Measurements from ENCODE around the gene YOD1. TPM values are rescaled to one million over a fixed set of nuclear protein-coding genes. Genes with fewer than 3 reads are reported as not detected.

Gene YOD1
- total RNA-seq, 3 donors from 2014 or later: 9.1 to 10.2 (median 9.9) TPM

DNA sequence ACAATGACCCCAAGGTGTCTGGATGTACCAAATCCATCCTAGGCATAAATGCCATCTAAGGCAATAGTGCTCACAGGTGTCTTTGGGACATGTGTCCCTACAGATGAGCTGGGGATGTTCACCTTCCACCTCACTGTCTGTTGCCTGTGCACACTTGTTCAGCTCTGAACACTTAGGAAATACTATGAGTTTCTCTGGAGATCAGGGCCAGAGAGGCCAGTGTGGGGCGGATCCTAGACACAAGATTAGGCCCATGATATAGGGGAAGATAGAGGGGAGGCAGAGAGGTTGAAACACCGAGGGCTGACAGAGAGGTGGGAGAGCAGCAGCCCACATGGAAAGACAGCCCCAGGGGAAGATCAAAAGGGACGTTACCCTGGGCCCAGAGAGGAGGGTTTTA, 44.1 kb downstream of the YOD1 start:
- no peak for ATAC-seq
- Mint-ChIP-seq H3K4me3 (no peak overlapping the region), H3K9me3 (no peaks in the 10 kb centered on the region), H3K27me3 (ENCODE audit: low read depth) (peaks cover 10% of the 10 kb centered on the region), H3K4me1 (ENCODE audit: low read depth) (peaks cover 2% of the 10 kb centered on the region), H3K36me3 (ENCODE audit: insufficient read depth) (no peaks in the 10 kb centered on the region)
- no peak for DNase-seq

DNA sequence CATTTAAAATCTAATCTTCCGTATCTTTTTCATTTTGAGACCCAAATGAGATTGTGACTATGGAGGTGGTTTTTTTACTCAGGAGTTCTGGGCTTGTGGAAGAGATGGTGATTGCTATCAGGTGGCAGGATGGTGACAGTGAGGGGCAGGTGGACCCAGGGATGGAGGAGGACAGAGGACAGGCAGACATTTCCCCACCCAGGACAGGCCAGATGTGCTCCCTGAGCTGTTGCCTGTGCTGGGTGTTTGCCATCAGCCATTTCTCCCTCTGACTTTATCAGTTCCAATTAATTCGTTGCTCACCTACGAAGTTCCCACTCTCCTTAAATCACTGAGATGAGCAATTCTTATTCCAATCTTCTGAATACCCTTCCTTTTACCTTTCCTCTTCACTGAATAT, 44.9 kb downstream of the YOD1 start:
- no peak for ATAC-seq
- no peak for DNase-seq
- no peaks in the 10 kb centered on the region for H3K9me3 Mint-ChIP-seq
- H3K36me3 Mint-ChIP-seq (ENCODE audit: insufficient read depth): no peaks in the 10 kb centered on the region
- H3K4me3 Mint-ChIP-seq: no peak overlapping the region
- H3K4me1 Mint-ChIP-seq (ENCODE audit: low read depth): peaks cover 2% of the 10 kb centered on the region
- peaks cover 8% of the 10 kb centered on the region for H3K27me3 Mint-ChIP-seq (ENCODE audit: low read depth)

DNA sequence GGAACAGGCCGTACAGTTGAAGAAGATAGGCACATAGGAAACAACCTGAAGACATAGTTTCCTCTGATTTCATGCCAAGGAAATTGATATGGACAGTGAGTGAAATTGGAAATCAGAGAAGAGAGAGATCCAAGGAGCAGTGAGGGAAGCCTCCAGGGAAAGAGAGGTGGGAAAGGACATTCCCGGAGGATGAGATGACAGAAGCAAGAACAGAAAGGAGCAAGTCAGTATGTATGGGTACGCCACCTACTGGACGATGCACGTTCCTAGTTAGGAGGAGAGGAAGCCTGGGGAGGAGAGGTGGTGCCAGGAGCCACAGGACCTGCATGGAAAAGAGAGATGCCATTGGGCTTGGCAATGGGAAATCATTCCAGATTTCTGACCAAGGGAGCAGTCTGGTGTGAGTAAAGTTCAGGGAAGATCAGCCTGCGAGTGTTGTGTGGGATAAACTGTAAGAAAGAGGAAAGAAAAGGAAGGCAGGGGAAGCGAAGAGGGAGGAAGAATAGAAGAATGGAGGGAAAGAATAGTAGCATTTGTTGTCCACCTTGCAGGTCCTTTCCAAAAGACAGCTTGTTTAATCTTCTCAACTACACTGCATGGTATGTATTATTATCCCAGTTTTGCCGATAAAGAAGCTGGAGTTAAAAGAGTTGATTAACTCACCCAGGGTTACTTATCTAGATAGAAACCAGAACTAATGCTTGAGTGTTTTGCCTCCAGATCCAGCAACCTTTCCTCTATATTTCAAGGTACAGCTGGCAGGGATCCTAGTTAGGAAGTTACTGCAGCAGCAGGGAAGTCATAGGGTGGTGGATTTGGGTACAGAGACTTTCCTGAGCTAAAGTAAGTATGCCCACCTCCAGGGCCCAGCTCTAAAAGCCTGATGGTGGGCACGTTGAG, 45.8 kb downstream of the YOD1 start:
- no peaks in the 10 kb centered on the region for H3K36me3 Mint-ChIP-seq (ENCODE audit: insufficient read depth)
- ATAC-seq (no peak), DNase-seq (peak; percentile 22)
- H3K9me3 Mint-ChIP-seq: no peaks in the 10 kb centered on the region
- H3K27me3 Mint-ChIP-seq (ENCODE audit: low read depth): peaks cover 8% of the 10 kb centered on the region
- no peak overlapping the region for H3K4me3 Mint-ChIP-seq
- H3K4me1 Mint-ChIP-seq (ENCODE audit: low read depth): peaks cover 2% of the 10 kb centered on the region

DNA sequence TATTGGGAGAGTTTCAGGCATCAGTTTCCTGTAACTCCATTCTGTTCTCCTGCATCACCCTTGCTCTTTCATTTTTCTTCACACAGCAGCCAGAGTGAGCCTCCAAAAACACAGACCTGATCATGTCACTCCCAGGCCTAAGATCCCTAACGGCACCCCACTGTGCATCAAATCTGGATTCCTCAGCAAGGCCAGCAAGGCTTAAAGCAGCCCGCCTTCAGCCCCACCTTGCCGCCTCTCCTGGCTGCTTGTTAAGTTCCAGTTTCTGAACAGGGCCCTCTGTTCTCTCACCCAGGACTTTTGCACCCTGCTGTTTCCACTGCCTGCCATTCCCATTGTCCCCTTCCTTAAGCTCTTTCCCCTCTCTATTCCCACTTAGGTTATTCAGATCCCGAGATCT, 47.8 kb downstream of the YOD1 start:
- Mint-ChIP-seq H3K27me3 (ENCODE audit: low read depth) (peaks cover 5% of the 10 kb centered on the region), H3K4me1 (ENCODE audit: low read depth) (peaks cover 2% of the 10 kb centered on the region), H3K4me3 (no peak overlapping the region), H3K9me3 (no peaks in the 10 kb centered on the region), H3K36me3 (ENCODE audit: insufficient read depth) (no peaks in the 10 kb centered on the region)
- DNase-seq: no peak
- no peak for ATAC-seq

DNA sequence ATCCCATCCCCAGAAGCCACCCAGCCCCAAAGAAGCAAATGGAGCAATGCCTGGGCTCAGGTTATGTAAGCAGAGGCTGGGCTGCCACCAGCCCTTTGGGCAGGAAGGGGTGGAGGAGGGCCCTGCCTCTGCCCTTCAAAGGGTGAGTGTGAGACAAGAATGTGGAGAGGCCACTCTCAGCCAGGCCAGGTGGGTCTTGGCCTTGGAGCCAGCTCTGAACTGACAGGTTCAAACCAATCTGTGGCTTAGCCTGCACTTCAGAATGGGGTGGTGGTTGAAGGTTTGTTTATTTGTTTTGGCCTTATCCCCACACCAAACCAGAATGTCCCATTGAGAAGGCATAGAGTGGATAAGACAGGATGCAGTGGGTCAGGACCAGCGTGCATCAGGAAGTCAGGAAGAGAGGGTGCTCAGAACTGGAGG, 48.3 kb downstream of the YOD1 start:
- ATAC-seq: no peak
- Mint-ChIP-seq H3K4me1 (ENCODE audit: low read depth) (peaks cover 2% of the 10 kb centered on the region), H3K36me3 (ENCODE audit: insufficient read depth) (no peaks in the 10 kb centered on the region), H3K9me3 (no peaks in the 10 kb centered on the region), H3K4me3 (no peak overlapping the region), H3K27me3 (ENCODE audit: low read depth) (peaks cover 5% of the 10 kb centered on the region)
- no peak for DNase-seq

DNA sequence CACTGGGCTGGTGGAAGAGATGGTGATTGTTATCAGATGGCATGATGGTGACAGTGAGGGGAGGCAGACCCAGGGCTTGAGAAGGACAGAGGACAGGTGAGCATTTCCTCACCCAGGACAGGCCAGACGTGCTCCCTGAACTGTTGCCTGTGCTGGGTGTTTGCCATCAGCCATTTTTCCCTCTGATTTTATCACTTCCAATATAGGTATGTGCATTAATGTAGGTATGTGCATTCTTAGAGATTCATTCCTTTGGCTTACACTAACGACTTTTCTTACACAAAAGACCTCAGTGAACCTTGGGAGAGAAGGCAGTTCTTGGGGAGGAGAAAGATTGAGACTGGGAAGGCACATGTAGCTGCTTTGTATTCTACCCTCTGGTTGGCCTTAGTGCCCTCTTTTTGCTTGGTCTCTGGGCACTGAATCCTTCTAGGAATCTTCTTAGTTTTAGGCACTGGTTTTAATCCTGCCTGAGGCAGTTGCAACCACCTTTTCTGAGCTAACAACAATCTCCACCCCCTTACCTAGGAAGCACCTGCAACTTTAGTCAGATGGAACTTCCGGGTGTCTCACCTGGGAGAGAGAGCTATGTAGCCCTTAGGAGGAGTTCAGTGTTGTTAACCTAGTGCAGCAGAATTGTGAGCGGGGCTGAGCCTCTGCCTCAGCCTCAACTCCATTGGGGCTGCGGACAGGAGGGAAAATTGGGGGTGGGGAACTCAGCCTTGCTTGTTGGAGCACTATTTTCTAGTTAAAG, 49.3 kb downstream of the YOD1 start:
- H3K36me3 Mint-ChIP-seq (ENCODE audit: insufficient read depth): no peaks in the 10 kb centered on the region
- no peak overlapping the region for H3K4me3 Mint-ChIP-seq
- peaks cover 2% of the 10 kb centered on the region for H3K27me3 Mint-ChIP-seq (ENCODE audit: low read depth)
- peaks cover 2% of the 10 kb centered on the region for H3K4me1 Mint-ChIP-seq (ENCODE audit: low read depth)
- DNase-seq (no peak), ATAC-seq (no peak)
- no peaks in the 10 kb centered on the region for H3K9me3 Mint-ChIP-seq

GRCh38 chr1:207000651-207001291, 50.2 kb downstream of the YOD1 start:
- Mint-ChIP-seq H3K4me3 (no peak overlapping the region), H3K4me1 (ENCODE audit: low read depth) (peaks cover 2% of the 10 kb centered on the region), H3K9me3 (no peaks in the 10 kb centered on the region), H3K36me3 (ENCODE audit: insufficient read depth) (no peaks in the 10 kb centered on the region), H3K27me3 (ENCODE audit: low read depth) (peaks cover 2% of the 10 kb centered on the region)
- ATAC-seq (no peak), DNase-seq (no peak)

- Mint-ChIP-seq H3K36me3 (ENCODE audit: insufficient read depth) (no peaks in the 10 kb centered on the region), H3K4me1 (ENCODE audit: low read depth) (no peaks in the 10 kb centered on the region), H3K4me3 (no peak overlapping the region), H3K9me3 (no peaks in the 10 kb centered on the region), H3K27me3 (ENCODE audit: low read depth) (peaks cover 5% of the 10 kb centered on the region)
- no peak for ATAC-seq
- no peak for DNase-seq
These were observed 52.2 kb downstream of the YOD1 start for GRCh38 chr1:206998816-206999215.

Other genes with a start within 250 kb of the YOD1 start
- gene IL20, start 185.6 kb downstream of the YOD1 start, total RNA-seq: not detected
- gene IL24, start 153.8 kb downstream of the YOD1 start, total RNA-seq: 10 to 100 TPM; 11.9 to 30.7 (median 25.0) TPM
- gene FCMR, start 129.3 kb downstream of the YOD1 start, total RNA-seq: 10 to 100 TPM; 24.7 to 41.7 (median 24.8) TPM
- 1 to 10 TPM; 1.6 to 3.0 (median 1.8) TPM for gene PIGR, start 104.7 kb downstream of the YOD1 start, total RNA-seq
- not detected for gene FCAMR, start 80.7 kb downstream of the YOD1 start, total RNA-seq
- gene C1orf116, start 18.5 kb downstream of the YOD1 start, total RNA-seq: under 1 TPM; 0.03 to 0.11 (median 0.08) TPM
- 1 to 10 TPM; 2.8 to 5.7 (median 4.1) TPM for gene PFKFB2, start 2.1 kb upstream of the YOD1 start, total RNA-seq
- under 1 TPM; 0.27 to 0.38 (median 0.29) TPM for gene C4BPB, start 37.7 kb upstream of the YOD1 start, total RNA-seq
- under 1 TPM; 0.16 to 0.58 (median 0.41) TPM for gene C4BPA, start 53.0 kb upstream of the YOD1 start, total RNA-seq